Suppressor macrophage (primary cell): ENCODE measurements around the gene AGBL3.
A peak's percentile ranks its signal among the peaks of the same experiment; 100 is the strongest.
"Not testable (repeated sequence)": the region's sequence is repeated elsewhere in the genome, so short reads cannot be mapped to it uniquely, and the experiment has no call there.

Experiments used
- DNase-seq, 4 experiments: peaks; one replicate each; pipeline ENCODE4 v3.0.0-alpha.2; 2020 to 2022

Gene AGBL3

GRCh38 chr7:134966691-134967090 lies 19.6 kb upstream of the AGBL3 start:
- DNase-seq, result no peak

DNA sequence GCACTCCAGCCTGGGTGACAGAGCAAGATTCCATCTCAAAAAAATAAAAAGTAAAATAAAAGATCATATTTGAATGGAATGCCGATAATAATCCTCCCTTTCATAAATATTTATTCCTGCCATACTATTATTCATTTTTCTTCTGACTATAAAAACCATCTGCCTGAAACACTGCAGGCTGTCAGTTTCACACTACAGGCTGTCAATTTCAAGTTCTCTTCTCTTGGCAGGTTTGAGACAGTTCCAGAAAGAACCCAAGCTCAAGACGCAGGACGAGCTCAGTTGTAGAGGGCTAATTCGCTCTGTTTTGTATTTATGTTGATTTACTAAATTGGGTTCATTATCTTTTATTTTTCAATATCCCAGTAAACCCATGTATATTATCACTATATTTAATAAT lies 18.2 kb upstream of the AGBL3 start:
- DNase-seq, result no peak

- DNase-seq, result not testable (repeated sequence)
These were observed 4.7 kb upstream of the AGBL3 start for GRCh38 chr7:134981645-134982044.

- DNase-seq, result no peak
These were observed 380 bp upstream of the AGBL3 start for GRCh38 chr7:134985894-134986362.

DNA sequence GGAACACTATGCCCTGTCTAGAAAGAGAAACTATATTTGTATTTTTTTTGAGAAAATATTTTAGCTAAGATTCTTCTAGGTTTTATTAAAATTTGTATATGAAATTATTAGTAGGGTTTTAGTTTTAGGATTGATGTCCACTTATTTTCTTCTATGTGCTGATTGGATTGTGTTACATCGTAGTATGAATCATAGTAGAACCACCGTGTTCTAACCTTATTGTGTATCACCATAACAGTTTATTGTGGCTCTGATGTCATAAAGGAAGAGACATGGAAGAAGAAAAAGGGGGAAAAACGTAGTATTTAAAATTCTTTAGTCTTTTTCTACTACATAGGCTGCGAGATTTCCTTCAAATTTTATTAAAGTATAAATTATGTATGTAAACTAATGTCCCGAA lies 1.9 kb downstream of the AGBL3 start:
- DNase-seq, result no peak

- no peak for DNase-seq
These were observed 5.4 kb downstream of the AGBL3 start for GRCh38 chr7:134991469-134992339.

- DNase-seq, result no peak
These were observed 6.4 kb downstream of the AGBL3 start for GRCh38 chr7:134992626-134993179.

GRCh38 chr7:134993877-134994456 lies 7.7 kb downstream of the AGBL3 start:
- DNase-seq, result no peak

GRCh38 chr7:134995239-134996096 lies 9.2 kb downstream of the AGBL3 start:
- no peak for DNase-seq

DNA sequence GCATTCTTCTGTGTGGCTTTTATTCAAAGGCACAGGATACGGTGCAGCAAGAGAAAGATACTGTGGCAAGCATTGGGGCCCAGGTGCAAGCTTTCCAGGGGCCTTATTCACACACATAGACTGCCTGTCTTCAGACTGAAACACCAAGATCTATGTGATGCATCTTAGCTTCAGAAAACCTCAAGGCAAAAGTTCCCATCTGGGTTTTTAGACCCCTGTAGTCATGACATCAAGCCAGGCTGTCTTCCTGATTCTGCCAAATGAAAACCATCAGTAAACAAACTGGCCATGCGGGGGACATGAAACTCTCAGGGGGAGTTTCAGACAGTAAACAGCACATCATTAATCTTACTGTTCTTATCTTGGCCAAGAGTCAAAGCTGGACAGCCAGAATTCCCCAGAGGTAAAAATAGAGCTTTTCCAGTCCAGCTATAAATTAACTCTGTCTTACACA lies 9.8 kb downstream of the AGBL3 start:
- DNase-seq, result no peak

GRCh38 chr7:134997214-134997885 lies 11.0 kb downstream of the AGBL3 start:
- no peak for DNase-seq

DNA sequence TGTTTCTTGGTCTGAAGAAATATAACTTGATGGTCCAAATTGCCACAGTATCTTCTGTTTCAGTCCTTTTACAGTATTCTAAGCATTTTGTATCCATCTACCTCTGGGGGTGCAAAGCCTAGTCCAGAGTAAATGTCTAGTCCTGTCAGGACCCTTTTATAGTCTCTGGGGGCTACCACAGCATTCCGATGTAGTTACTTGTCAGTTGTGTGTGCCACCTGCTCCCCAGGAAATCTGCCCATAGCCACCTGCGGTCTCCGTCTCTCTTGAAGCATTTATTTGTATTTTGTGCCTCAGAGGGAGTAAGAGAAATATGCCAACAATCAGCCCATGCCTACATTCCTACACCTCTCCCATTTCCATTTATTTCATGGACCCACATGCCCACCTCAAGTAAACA lies 12.8 kb downstream of the AGBL3 start:
- no peak for DNase-seq

GRCh38 chr7:135001390-135002165 lies 15.3 kb downstream of the AGBL3 start:
- peak in 1 of 4 experiments; percentile 2 for DNase-seq

DNA sequence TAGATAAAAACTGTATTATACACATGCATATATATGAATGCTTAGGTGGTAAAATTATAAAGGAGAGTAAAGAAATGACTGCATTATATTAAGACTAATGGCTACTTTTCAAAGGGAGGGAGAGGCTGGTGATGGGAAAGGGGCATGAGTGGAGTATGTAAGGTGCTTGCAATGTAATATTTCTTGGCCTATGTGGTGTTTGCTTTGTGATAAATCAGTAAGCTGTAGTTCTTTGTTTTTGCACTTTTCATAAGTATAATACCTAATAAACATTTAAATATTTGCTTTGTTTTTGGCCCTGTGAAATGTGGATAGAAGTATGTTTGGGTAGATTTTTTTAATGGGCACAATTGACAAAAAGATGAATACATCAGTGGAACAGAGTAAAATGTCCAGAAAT lies 25.9 kb downstream of the AGBL3 start:
- DNase-seq, result no peak

GRCh38 chr7:135023622-135024021 lies 37.3 kb downstream of the AGBL3 start:
- no peak for DNase-seq

GRCh38 chr7:135035252-135035651 lies 48.9 kb downstream of the AGBL3 start:
- DNase-seq, result no peak

DNA sequence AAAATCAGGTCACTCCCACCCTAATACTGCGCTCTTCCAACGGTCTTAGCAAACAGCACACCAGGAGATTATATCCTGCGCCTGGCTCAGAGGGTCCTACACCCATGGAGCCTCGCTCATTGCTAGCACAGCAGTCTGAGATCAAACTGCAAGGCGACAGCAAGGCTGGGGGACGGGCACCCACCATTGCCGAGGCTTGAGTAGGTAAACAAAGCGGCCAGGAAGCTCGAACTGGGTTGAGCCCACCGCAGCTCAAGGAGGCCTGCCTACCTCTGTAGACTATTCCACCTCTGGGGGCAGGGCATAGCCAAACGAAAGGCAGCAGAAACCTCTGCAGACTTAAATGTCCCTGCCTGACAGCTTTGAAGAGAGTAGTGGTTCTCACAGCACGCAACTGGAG lies 80.7 kb downstream of the AGBL3 start:
- not testable (repeated sequence) for DNase-seq

DNA sequence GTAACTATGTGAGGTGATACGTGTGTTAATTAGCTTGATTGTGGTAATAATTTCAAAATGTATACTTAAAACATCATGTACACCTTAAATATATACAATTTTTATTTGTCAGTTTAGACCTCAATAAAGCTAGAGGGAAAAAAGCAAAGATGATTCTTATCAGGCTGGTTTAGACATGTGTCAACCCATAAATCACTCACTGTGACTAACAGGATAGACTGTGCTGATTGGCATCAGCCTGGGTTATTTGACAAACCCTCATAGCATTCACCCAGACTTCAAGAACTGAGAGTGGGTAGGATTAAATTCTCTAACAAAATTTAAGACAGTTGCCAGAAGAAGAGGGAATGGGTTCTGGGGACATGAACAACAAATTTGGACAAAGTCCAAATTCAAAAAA lies 87.8 kb downstream of the AGBL3 start:
- DNase-seq, result no peak

DNA sequence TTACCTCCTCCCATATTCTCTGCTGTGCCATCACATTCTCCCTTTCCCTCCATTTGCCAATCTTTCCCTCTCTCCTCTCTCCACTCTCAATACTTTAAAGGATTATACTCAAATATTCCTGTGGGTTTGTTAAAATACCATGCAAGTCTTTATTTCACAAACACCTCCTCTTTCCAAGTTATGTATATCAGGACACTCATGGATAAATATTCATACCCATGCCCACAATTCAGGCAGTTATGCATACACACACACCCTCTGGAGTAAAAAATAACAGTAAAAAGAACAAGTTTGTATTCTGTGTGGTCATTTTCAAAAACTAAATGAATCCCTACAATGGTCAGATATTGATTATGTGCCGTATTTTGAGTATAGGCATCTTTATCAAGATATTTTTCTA lies 88.2 kb downstream of the AGBL3 start:
- no peak for DNase-seq

DNA sequence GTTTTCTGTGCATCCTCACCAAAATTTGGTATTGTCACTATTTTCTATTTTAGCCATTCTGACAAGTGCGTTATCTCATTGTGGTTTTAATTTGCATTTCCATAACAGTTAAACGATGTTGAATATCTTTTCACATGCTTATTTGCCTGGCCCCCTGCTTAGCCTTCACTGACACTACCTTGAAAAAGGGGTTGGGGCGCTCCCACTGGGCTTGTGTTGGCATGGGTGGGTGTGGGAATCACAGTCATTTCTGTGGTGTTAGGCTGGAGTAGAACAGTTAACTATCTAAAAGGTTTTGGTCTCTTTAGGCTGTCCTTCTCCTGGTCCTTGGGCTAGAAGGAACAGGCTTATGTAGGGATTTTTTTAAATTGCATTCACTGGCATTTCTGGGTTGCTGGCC lies 89.4 kb downstream of the AGBL3 start:
- no peak for DNase-seq

DNA sequence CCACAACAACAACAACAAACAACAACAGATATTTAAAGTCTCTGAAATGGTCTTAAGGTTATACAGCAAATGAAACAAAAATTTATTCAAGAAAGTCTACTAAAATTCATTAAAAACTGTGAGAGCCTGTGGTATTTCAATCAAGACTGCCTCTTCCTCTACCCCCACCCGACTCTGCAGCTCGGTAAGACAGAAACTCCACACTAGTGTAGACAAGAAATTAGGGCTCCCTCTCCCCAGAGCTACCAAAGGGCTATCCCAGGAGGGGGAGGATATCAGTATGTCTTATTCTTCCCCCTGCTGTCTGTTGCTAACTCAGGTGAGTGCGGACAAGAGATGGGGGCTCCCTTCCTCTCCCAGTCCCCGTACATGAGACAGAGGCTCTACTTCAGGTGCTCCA lies 90.6 kb downstream of the AGBL3 start:
- no peak for DNase-seq
